Spleen (tissue), 11 donors: ENCODE measurements around the gene ZNF175. TPM values are rescaled to one million over a fixed set of nuclear protein-coding genes. Genes with fewer than 3 reads are reported as not detected.

Source experiments
- DNase-seq: peaks from one replicate; pipeline ENCODE4 v3.0.0-alpha.2; 2020
- H3K27ac ChIP-seq, 8 donors: fragments of 200-600 bp; sonication (generic) in 7 of 8; 1 replicate in 4 of 8; 2 replicates in 4 of 8; pipeline versions ENCODE4 v1.5.0 to v1.8.0; 2016 to 2021; ENCODE audit warnings: inconsistent platforms in 4 of 8, mild to moderate bottlenecking in 4 of 8, moderate library complexity in 1 of 8
- H3K27me3 ChIP-seq, 7 donors: fragments of 200-600 bp; sonication (generic) in 6 of 7; replicated peaks in 1 of 7; 1 replicate in 4 of 7; 2 replicates in 3 of 7; pipeline versions ENCODE4 v1.5.0 to v1.8.0; 2016 to 2021; ENCODE audit warnings: inconsistent platforms in 3 of 7, mild to moderate bottlenecking in 1 of 7
- H3K36me3 ChIP-seq, 6 donors: fragments of 200-600 bp; sonication (generic) in 5 of 6; 1 replicate in 4 of 6; 2 replicates in 2 of 6; pipeline versions ENCODE4 v1.5.0 to v1.8.0; 2016 to 2021; ENCODE audit warnings: inconsistent platforms in 2 of 6
- H3K4me1 ChIP-seq, 6 donors: fragments of 200-600 bp; sonication (generic) in 5 of 6; 1 replicate in 3 of 6; 2 replicates in 3 of 6; pipeline versions ENCODE4 v1.5.0 to v1.8.0; 2016 to 2021; ENCODE audit warnings: inconsistent platforms in 3 of 6
- H3K4me3 ChIP-seq, 8 donors: fragments of 200-600 bp; sonication (generic) in 7 of 8; 1 replicate in 4 of 8; 2 replicates in 4 of 8; pipeline versions ENCODE4 v1.5.0 to v1.8.0; 2016 to 2021; ENCODE audit warnings: inconsistent platforms in 4 of 8, mild to moderate bottlenecking in 4 of 8, moderate library complexity in 2 of 8
- H3K9me3 ChIP-seq, 8 donors: fragments of 200-600 bp; sonication (generic) in 7 of 8; 1 replicate in 4 of 8; 2 replicates in 4 of 8; pipeline versions ENCODE4 v1.5.0 to v1.8.0; 2016 to 2021; ENCODE audit warnings: inconsistent platforms in 4 of 8
- POLR2A ChIP-seq, 3 donors: fragments of 450-650 bp; IDR thresholded peaks; one replicate each; pipeline ENCODE4 v1.5.1; 2017; ENCODE audit warnings: antibody characterized with exemption in 3 of 3, mild to moderate bottlenecking in 1 of 3
- POLR2AphosphoS5 ChIP-seq, 3 donors: sonication (generic); formaldehyde crosslinking; IDR thresholded peaks; one replicate each; pipeline ENCODE4 v1.5.1; 2017; ENCODE audit warnings: antibody characterized with exemption in 3 of 3
- WGBS, 5 donors: extraction: QIAGEN DNeasy Blood & Tissue Kit in 3 of 5; methylation state at CpG; one replicate each; pipeline versions ENCODE4 v1.1.5 to v1.1.7; 2013 to 2018; 5-methylcytosine and 5-hydroxymethylcytosine counted together
- intact Hi-C: fragments of 100-400 bp; cut with DNase I; formaldehyde crosslinking; loops from one replicate; pipeline ENCODE4 v1.15.0; 2023; ENCODE audit warnings: low total_unique reads
- polyA plus RNA-seq, 3 donors: library from polyadenylated mRNA; stranded (reverse); fragments of 200-250 nt; gene quantifications; one replicate each; pipeline ENCODE4 v1.2.1, GENCODE V29; 2013
- total RNA-seq, 7 donors: library from RNA; depleted of rRNA in 3 of 7; stranded (reverse); fragments of >200 nt in 3 of 7; fragmentation: NEBNext Ultra II Directional in 4 of 7; extraction: Animal tissue kit (Norgen Biotek cat#: 25700) in 4 of 7; gene quantifications; one replicate each; pipeline versions ENCODE4 v1.1.0 to v1.2.1, GENCODE V29; 2016 to 2021
- TF ChIP-seq, protein P1 (sequence below), 11 experiments: fragments of 200-600 bp in 7 of 11; fragments of 450-650 bp in 4 of 11; sonication (generic) in 4 of 11; IDR thresholded peaks in 8 of 11; conservative IDR thresholded peaks in 3 of 11; 1 replicate in 7 of 11; 2 replicates in 4 of 11; pipeline versions ENCODE4 v1.4.0 to v1.8.0; 2016 to 2021; ENCODE audit warnings: antibody characterized with exemption in 11 of 11, inconsistent platforms in 4 of 11, mild to moderate bottlenecking in 1 of 11
- donor health status: healthy with polysubstance abuse.
- donor health status: DM: no; HTN: no; CAD: no; lungs with moderate emphysema.
- donor health status: DM: no; HTN: no; CAD: no.
- donor health status: Bipolar disorder and iron deficiency.
- donor health status: healthy.
- donor health status: DM: no; HTN: no; CAD: no.
- donor health status: DM: yes; HTN: yes; CAD: no.

Gene ZNF175
- total and polyA plus RNA-seq, 10 donors, result 1.8 to 24.4 (median 12.3) TPM

DNA sequence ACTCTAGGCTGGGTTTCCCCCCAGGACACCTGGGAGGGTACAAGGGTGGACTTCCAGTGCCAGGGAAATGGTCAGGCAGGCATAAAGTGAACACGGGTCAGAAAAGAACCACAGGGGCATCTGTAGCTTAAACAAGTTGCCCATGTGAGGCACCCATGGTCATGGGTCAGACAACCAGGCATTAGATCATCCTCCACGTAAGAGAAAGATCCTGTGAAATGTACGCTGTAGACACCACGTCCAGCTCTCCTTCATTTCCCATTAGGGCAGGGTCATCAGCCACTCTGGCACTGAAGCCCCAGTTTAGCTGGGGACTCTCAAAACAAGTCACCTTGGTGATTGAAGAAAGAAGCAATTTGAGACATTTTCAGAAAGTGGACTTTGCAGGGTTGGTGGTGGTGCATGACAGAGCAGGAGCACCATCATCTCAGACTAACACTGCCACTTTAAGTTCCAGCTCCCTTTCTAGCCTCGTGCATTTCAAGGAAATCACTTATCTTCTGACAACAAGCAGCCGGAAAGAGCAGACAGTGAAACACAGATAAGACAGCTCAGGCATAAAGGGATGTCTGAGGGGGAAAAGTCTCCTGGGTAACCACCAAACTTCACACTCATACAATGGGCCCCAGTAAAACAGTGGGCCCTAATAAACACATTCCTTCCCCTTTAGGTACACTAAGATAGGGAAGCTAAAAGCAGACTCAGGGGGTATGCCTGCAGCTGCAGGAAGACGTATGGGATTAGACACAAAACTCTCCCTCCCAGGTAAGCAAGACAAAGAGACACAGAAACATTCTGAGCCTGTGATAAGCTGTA is 23.5 kb upstream of the ZNF175 start:
- no peaks in the 10 kb centered on the region for H3K36me3 ChIP-seq
- peak overlapping the region in 3 of 8 donors; percentile 50 to 81 (median 64) for H3K27ac ChIP-seq
- no peak overlapping the region for H3K4me3 ChIP-seq
- no peaks in the 10 kb centered on the region for H3K9me3 ChIP-seq
- intact Hi-C loops, result no loop called here
- TF ChIP-seq POLR2A (IDR thresholded peaks at IDR 0.05) (no peak), POLR2AphosphoS5 (IDR thresholded peaks at IDR 0.05) (no peak)
- TF ChIP-seq, protein P1, sequence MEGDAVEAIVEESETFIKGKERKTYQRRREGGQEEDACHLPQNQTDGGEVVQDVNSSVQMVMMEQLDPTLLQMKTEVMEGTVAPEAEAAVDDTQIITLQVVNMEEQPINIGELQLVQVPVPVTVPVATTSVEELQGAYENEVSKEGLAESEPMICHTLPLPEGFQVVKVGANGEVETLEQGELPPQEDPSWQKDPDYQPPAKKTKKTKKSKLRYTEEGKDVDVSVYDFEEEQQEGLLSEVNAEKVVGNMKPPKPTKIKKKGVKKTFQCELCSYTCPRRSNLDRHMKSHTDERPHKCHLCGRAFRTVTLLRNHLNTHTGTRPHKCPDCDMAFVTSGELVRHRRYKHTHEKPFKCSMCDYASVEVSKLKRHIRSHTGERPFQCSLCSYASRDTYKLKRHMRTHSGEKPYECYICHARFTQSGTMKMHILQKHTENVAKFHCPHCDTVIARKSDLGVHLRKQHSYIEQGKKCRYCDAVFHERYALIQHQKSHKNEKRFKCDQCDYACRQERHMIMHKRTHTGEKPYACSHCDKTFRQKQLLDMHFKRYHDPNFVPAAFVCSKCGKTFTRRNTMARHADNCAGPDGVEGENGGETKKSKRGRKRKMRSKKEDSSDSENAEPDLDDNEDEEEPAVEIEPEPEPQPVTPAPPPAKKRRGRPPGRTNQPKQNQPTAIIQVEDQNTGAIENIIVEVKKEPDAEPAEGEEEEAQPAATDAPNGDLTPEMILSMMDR (IDR thresholded peaks at IDR 0.05 in 8 of 11, conservative IDR thresholded peaks at IDR 0.05 in 3 of 11), result no peak
- DNase-seq, result no peak
- peaks cover 0 to 59% (median 0%) of the 10 kb centered on the region in 7 donors for H3K27me3 ChIP-seq
- 23 to 38% (median 30%) methylated on average over 7 of the region's 7 CpGs for WGBS, 5 donors
- peaks cover 6 to 71% (median 28%) of the 10 kb centered on the region in 6 donors for H3K4me1 ChIP-seq

DNA sequence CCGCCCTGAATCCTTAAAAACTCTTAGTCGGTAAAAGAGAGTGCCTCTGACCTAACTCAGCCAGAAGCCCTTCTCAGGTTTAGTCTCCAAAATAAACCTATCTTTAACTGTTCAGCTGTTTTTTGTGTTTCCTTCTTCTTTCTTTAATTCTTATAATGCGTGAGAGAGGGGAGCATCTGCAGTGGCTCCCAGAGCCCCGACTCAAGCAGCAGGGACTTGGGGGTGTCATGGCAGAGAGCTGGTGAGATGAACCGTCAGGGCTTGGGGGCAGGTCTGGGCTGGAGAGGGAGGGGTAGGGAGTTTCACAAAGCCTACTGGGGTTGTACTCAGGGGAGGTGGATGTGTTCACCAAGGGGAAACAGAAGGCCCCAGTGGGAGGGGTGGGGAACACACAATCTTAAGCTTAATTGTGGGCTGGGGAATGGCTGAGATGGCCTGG is 22.9 kb upstream of the ZNF175 start:
- no peaks in the 10 kb centered on the region for H3K9me3 ChIP-seq
- H3K4me1 ChIP-seq, result peaks cover 6 to 77% (median 28%) of the 10 kb centered on the region in 6 donors
- H3K4me3 ChIP-seq, result no peak overlapping the region
- WGBS, 5 donors, result 44 to 57% (median 47%) methylated on average over 5 of the region's 5 CpGs
- H3K27ac ChIP-seq, result peak overlapping the region in 3 of 8 donors; percentile 50 to 81 (median 64)
- intact Hi-C loops, result no loop called here
- H3K27me3 ChIP-seq, result peaks cover 0 to 58% (median 0%) of the 10 kb centered on the region in 7 donors
- DNase-seq, result no peak
- no peaks in the 10 kb centered on the region for H3K36me3 ChIP-seq
- no peak for TF ChIP-seq POLR2AphosphoS5 (IDR thresholded peaks at IDR 0.05)
- TF ChIP-seq, protein P1 (IDR thresholded peaks at IDR 0.05 in 8 of 11, conservative IDR thresholded peaks at IDR 0.05 in 3 of 11), result no peak
- TF ChIP-seq POLR2A (IDR thresholded peaks at IDR 0.05), result no peak

DNA sequence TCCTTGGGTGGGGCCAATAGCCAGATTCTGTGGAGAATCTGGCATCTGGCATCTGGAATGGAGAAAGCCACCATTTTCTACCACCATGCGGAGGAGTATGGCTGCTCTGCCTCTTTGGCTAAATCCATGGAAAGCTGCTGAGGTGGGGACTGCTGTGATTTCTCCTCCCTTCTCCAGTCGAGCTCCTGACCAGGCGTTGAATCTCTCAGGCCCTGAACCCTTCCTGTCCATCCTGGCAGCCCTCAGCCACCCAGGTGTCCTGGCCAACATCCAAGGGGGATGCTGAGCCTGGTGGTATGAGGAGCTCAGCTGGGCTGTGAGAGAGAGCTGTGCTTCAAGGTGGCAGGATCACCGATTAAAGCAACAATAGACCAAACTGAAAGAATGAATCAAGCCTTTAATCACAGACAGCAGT is 22.2 kb upstream of the ZNF175 start:
- H3K4me3 ChIP-seq, result peak overlapping the region in 1 of 8 donors; percentile 67
- intact Hi-C loops, result no loop called here
- DNase-seq, result no peak
- H3K36me3 ChIP-seq, result no peaks in the 10 kb centered on the region
- H3K9me3 ChIP-seq, result no peaks in the 10 kb centered on the region
- 62 to 83% (median 72%) methylated on average over 4 of the region's 4 CpGs for WGBS, 5 donors
- H3K27ac ChIP-seq, result peak overlapping the region in 5 of 8 donors; percentile 8 to 81 (median 60)
- peaks cover 6 to 81% (median 30%) of the 10 kb centered on the region in 6 donors for H3K4me1 ChIP-seq
- TF ChIP-seq POLR2AphosphoS5 (IDR thresholded peaks at IDR 0.05) (no peak), POLR2A (IDR thresholded peaks at IDR 0.05) (no peak)
- TF ChIP-seq, protein P1 (IDR thresholded peaks at IDR 0.05 in 8 of 11, conservative IDR thresholded peaks at IDR 0.05 in 3 of 11), result no peak
- peaks cover 0 to 58% (median 0%) of the 10 kb centered on the region in 7 donors for H3K27me3 ChIP-seq
